ENCODE measurements around the gene PCDHGA7. TPM values are rescaled to one million over a fixed set of nuclear protein-coding genes. Genes with fewer than 3 reads are reported as not detected.

Gene PCDHGA7
- total and polyA plus RNA-seq, 2 donors (not counting 3 experiments of a cell fraction or from before 2014, with no cell fraction given), result 0.84 to 1.8 TPM

DNA sequence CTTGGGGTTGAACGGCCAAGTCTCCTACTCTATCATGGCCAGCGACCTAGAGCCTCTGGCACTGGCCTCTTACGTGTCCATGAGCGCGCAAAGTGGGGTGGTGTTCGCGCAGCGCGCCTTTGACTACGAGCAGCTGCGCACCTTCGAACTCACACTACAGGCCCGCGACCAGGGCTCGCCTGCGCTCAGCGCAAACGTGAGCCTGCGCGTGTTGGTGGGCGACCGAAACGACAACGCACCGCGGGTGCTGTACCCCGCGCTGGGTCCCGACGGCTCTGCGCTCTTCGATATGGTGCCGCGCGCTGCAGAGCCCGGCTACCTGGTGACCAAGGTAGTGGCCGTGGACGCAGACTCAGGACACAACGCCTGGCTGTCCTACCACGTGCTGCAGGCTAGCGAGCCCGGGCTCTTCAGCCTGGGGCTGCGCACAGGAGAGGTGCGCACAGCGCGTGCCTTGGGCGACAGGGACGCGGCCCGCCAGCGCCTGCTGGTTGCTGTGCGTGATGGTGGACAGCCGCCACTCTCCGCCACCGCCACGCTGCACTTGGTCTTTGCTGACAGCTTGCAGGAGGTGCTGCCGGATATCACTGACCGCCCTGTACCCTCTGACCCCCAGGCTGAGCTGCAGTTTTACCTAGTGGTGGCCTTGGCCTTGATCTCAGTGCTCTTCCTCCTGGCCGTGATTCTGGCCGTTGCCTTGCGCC, 17.2 kb downstream of the PCDHGA7 start:
- CTCF ChIA-PET, result interaction anchor here (0.9 to 2.0 kb wide), 3 partner anchors 10 to 164 kb away, joined by 3 to 6 read pairs (median 5); partner anchors contain the start of gene PCDHGA11

DNA sequence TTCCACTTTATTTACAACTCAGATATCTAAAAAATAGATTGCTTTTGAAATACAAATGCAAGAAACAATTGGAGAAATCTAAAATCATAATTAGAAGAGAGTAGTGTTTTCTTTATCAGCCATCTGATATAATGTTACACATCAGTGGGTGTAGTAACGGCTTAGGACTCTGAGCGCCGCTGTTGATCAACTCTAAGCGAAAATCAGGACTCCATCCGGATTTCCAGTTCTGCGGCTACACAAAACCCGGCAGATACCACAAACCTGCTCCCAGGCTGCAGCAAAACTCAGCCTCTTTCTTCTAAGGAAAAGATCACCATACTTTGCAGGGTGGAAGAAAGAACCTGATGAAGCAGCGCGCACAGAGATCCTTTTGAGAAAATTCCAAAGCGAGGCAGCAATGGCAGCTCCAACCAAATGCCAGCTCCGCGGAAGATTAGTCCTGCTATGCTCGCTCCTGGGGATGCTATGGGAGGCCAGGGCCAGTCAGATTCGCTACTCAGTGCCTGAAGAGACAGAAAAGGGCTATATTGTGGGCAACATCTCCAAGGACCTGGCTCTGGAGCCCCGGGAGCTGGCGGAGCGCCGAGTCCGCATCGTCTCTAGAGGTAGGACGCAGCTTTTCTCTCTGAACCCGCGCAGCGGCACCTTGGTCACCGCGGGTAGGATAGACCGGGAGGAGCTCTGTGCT, 20.2 kb downstream of the PCDHGA7 start, which contains the start of gene PCDHGA9:
Gene PCDHGA9, plus strand, starts transcription at position 226 of the 691 bp plus-strand sequence. Its CDS starts 175 bp downstream, at position 401.
- FAIRE-seq, result peak; percentile 59

More for the DNA sequence above, 17.2 kb downstream of the PCDHGA7 start:
- H3K36me3 ChIP-seq (ENCODE audit: control insufficient read depth in 2 of 2, extremely low read depth in 1 of 2, insufficient read depth in 2 of 2, low read length in 2 of 2), result no peaks in the 10 kb centered on the region
- TF ChIP-seq POLR2AphosphoS5 (IDR thresholded peaks at IDR 0.05; ENCODE audit: insufficient read depth, low read depth, low read length) (no peak), EZH2 (IDR thresholded peaks at IDR 0.05; ENCODE audit: borderline replicate concordance, low read depth, low read length, severe bottlenecking) (peak; percentile 41)
- POLR2A ChIA-PET, result no interaction called here
- H3K79me2 ChIP-seq (ENCODE audit: control insufficient read depth, insufficient read depth, low read length), result no peaks in the 10 kb centered on the region
- peaks cover 2% of the 10 kb centered on the region for H3K4me1 ChIP-seq (ENCODE audit: control insufficient read depth, extremely low read depth, insufficient read depth, low read length)
- no peak overlapping the region for H3K4me3 ChIP-seq (replicated peaks in 1 of 3; ENCODE audit: insufficient read depth in 1 of 3, low read depth in 1 of 3, low read length in 3 of 3)
- H3K4me2 ChIP-seq (ENCODE audit: insufficient read depth, low read length), result no peak overlapping the region
- no peaks in the 10 kb centered on the region for H3K9me3 ChIP-seq (replicated peaks; ENCODE audit: control insufficient read depth, insufficient read depth, low read length)
- no peaks in the 10 kb centered on the region for H3K9me1 ChIP-seq (replicated peaks; ENCODE audit: control insufficient read depth, extremely low read depth, insufficient read depth, low read length)
- H2AFZ ChIP-seq (ENCODE audit: low read depth, low read length), result no peak overlapping the region
- no peak for DNase-seq (ENCODE audit: low read depth, low spot score)
- H3K9ac ChIP-seq (replicated peaks; ENCODE audit: extremely low read depth, insufficient read depth, low read length), result no peak overlapping the region
- no TSS peak for BruUV-seq (replicated peaks)
- no peaks in the 10 kb centered on the region for H4K20me1 ChIP-seq (replicated peaks; ENCODE audit: control insufficient read depth, extremely low read depth, insufficient read depth, low read length)
- H3K27me3 ChIP-seq (ENCODE audit: control insufficient read depth in 2 of 2, insufficient read depth in 2 of 2, low read length in 2 of 2), result peaks cover 38 to 72% of the 10 kb centered on the region in 2 experiments
- dilution Hi-C loops (cut with MboI; ENCODE audit: extremely low pct_ligation_motif_present, low sequenced_read_pairs) (no loop called here), intact Hi-C loops (cut with micrococcal nuclease) (no loop called here)
- no peak for FAIRE-seq
- no peak overlapping the region for H3K27ac ChIP-seq (ENCODE audit: insufficient read depth, low read depth, low read length)

More for the DNA sequence above, 20.2 kb downstream of the PCDHGA7 start, which contains the start of gene PCDHGA9:
- H3K27me3 ChIP-seq (ENCODE audit: control insufficient read depth in 2 of 2, insufficient read depth in 2 of 2, low read length in 2 of 2), result peaks cover 47 to 68% of the 10 kb centered on the region in 2 experiments
- no TSS peak for BruUV-seq (replicated peaks)
- H3K4me3 ChIP-seq (replicated peaks in 1 of 3; ENCODE audit: insufficient read depth in 1 of 3, low read depth in 1 of 3, low read length in 3 of 3), result peak within 1 kb of the TSS in 2 of 3 experiments; percentile 9 to 28
- TF ChIP-seq, protein P1, sequence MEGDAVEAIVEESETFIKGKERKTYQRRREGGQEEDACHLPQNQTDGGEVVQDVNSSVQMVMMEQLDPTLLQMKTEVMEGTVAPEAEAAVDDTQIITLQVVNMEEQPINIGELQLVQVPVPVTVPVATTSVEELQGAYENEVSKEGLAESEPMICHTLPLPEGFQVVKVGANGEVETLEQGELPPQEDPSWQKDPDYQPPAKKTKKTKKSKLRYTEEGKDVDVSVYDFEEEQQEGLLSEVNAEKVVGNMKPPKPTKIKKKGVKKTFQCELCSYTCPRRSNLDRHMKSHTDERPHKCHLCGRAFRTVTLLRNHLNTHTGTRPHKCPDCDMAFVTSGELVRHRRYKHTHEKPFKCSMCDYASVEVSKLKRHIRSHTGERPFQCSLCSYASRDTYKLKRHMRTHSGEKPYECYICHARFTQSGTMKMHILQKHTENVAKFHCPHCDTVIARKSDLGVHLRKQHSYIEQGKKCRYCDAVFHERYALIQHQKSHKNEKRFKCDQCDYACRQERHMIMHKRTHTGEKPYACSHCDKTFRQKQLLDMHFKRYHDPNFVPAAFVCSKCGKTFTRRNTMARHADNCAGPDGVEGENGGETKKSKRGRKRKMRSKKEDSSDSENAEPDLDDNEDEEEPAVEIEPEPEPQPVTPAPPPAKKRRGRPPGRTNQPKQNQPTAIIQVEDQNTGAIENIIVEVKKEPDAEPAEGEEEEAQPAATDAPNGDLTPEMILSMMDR (IDR thresholded peaks at IDR 0.05; ENCODE audit: extremely low read depth in 1 of 2, insufficient read depth in 1 of 2, low read depth in 1 of 2, low read length in 2 of 2), result peak; percentile 37 to 57
- no peak for TF ChIP-seq FOS (IDR thresholded peaks at IDR 0.05; ENCODE audit: borderline replicate concordance, insufficient read depth, low read length)
- no peaks in the 10 kb centered on the region for H3K79me2 ChIP-seq (ENCODE audit: control insufficient read depth, insufficient read depth, low read length)
- ChIA-PET POLR2A (no interaction called here), CTCF (interaction anchor here (0.8 to 1.9 kb wide), 16 partner anchors 10 to 165 kb away, joined by 3 to 23 read pairs (median 4); partner anchors contain the start of genes PCDHGA10, PCDHGA11, PCDHGA12 and PCDHGB1)
- no peaks in the 10 kb centered on the region for H3K36me3 ChIP-seq (ENCODE audit: control insufficient read depth in 2 of 2, extremely low read depth in 1 of 2, insufficient read depth in 2 of 2, low read length in 2 of 2)
- H3K9me3 ChIP-seq (replicated peaks; ENCODE audit: control insufficient read depth, insufficient read depth, low read length), result no peaks in the 10 kb centered on the region
- H3K4me1 ChIP-seq (ENCODE audit: control insufficient read depth, extremely low read depth, insufficient read depth, low read length), result peaks cover 2% of the 10 kb centered on the region
- dilution Hi-C loops (cut with MboI; ENCODE audit: extremely low pct_ligation_motif_present, low sequenced_read_pairs) (no loop called here), intact Hi-C loops (cut with micrococcal nuclease) (no loop called here)
- H3K9me1 ChIP-seq (replicated peaks; ENCODE audit: control insufficient read depth, extremely low read depth, insufficient read depth, low read length), result no peaks in the 10 kb centered on the region
- H4K20me1 ChIP-seq (replicated peaks; ENCODE audit: control insufficient read depth, extremely low read depth, insufficient read depth, low read length), result no peaks in the 10 kb centered on the region
- no peak within 1 kb of the TSS for H3K27ac ChIP-seq (ENCODE audit: insufficient read depth, low read depth, low read length)
- H3K9ac ChIP-seq (replicated peaks; ENCODE audit: extremely low read depth, insufficient read depth, low read length), result no peak within 1 kb of the TSS
- peak within 1 kb of the TSS; percentile 47 for H3K4me2 ChIP-seq (ENCODE audit: insufficient read depth, low read length)
- H2AFZ ChIP-seq (ENCODE audit: low read depth, low read length), result no peak within 1 kb of the TSS
- DNase-seq (ENCODE audit: low read depth, low spot score), result no peak
